Measurements from ENCODE around the gene LAMA5. TPM values are rescaled to one million over a fixed set of nuclear protein-coding genes. Genes with fewer than 3 reads are reported as not detected.

The LAMA5 gene
- polyA plus RNA-seq, 3 donors, result 0.05 TPM; not detected in 2

DNA sequence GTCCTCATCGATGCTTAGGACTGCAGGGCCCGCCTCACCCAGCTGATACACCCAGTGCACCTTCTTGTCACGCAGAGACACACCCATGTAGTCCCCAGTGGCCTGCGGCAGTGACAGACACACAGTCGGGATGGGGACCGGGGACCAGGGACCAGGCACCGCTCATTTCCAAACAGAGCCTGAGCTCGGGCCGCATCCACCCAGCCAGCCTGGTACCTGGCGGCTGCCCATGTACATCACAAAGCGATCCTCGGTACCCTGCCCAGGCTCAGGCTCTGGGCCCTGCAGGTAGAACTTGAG lies 52.8 kb downstream of the LAMA5 start:
- no peak overlapping the region for H3K27ac ChIP-seq (ENCODE audit: low read depth in 1 of 2, low read length in 2 of 2)
- Mint-ChIP-seq H3K27ac (no peak overlapping the region), H3K36me3 (peaks cover 0 to 4% of the 10 kb centered on the region in 2 donors), H3K4me3 (no peak overlapping the region), H3K27me3 (ENCODE audit: low read depth in 3 of 3) (peaks cover 0 to 2% (median 2%) of the 10 kb centered on the region in 3 donors), H3K4me1 (no peaks in the 10 kb centered on the region), H3K9me3 (peaks cover 0 to 5% (median 0%) of the 10 kb centered on the region in 7 donors)
- H3K79me2 ChIP-seq (ENCODE audit: insufficient read depth, low read length), result no peaks in the 10 kb centered on the region
- intact Hi-C loops (cut with micrococcal nuclease), result no loop called here
- no peak overlapping the region for H3K9ac ChIP-seq (ENCODE audit: insufficient read depth, low read length, poor library complexity, severe bottlenecking)
- H3K4me1 ChIP-seq (ENCODE audit: control insufficient read depth in 1 of 2, insufficient read depth in 2 of 2, low read length in 2 of 2), result no peaks in the 10 kb centered on the region
- no peak for DNase-seq
- no peaks in the 10 kb centered on the region for H4K20me1 ChIP-seq (ENCODE audit: insufficient read depth, low read length)
- TF ChIP-seq, protein P1, sequence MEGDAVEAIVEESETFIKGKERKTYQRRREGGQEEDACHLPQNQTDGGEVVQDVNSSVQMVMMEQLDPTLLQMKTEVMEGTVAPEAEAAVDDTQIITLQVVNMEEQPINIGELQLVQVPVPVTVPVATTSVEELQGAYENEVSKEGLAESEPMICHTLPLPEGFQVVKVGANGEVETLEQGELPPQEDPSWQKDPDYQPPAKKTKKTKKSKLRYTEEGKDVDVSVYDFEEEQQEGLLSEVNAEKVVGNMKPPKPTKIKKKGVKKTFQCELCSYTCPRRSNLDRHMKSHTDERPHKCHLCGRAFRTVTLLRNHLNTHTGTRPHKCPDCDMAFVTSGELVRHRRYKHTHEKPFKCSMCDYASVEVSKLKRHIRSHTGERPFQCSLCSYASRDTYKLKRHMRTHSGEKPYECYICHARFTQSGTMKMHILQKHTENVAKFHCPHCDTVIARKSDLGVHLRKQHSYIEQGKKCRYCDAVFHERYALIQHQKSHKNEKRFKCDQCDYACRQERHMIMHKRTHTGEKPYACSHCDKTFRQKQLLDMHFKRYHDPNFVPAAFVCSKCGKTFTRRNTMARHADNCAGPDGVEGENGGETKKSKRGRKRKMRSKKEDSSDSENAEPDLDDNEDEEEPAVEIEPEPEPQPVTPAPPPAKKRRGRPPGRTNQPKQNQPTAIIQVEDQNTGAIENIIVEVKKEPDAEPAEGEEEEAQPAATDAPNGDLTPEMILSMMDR (IDR thresholded peaks at IDR 0.05), result no peak
- H3K27me3 ChIP-seq (ENCODE audit: control insufficient read depth in 2 of 2, insufficient read depth in 2 of 2, low read length in 2 of 2), result no peaks in the 10 kb centered on the region
- H3K4me2 ChIP-seq (replicated peaks; ENCODE audit: extremely low read depth, low read length, poor library complexity, severe bottlenecking), result no peak overlapping the region
- WGBS (ENCODE audit: insufficient coverage), result 97% methylated on average over 12 of the region's 12 CpGs
- H3K4me3 ChIP-seq (replicated peaks in 1 of 3; ENCODE audit: low read depth in 2 of 3, low read length in 3 of 3), result no peak overlapping the region
- H2AFZ ChIP-seq (ENCODE audit: insufficient read depth, low read depth, low read length, poor library complexity, severe bottlenecking), result no peak overlapping the region
- peaks cover 0 to 5% of the 10 kb centered on the region in 2 donors for H3K9me3 ChIP-seq (replicated peaks in 1 of 2; ENCODE audit: control insufficient read depth in 1 of 2, insufficient read depth in 1 of 2, low read length in 2 of 2)
- no peaks in the 10 kb centered on the region for H3K36me3 ChIP-seq (replicated peaks in 1 of 2; ENCODE audit: control insufficient read depth in 1 of 2, insufficient read depth in 2 of 2, low read length in 2 of 2)

DNA sequence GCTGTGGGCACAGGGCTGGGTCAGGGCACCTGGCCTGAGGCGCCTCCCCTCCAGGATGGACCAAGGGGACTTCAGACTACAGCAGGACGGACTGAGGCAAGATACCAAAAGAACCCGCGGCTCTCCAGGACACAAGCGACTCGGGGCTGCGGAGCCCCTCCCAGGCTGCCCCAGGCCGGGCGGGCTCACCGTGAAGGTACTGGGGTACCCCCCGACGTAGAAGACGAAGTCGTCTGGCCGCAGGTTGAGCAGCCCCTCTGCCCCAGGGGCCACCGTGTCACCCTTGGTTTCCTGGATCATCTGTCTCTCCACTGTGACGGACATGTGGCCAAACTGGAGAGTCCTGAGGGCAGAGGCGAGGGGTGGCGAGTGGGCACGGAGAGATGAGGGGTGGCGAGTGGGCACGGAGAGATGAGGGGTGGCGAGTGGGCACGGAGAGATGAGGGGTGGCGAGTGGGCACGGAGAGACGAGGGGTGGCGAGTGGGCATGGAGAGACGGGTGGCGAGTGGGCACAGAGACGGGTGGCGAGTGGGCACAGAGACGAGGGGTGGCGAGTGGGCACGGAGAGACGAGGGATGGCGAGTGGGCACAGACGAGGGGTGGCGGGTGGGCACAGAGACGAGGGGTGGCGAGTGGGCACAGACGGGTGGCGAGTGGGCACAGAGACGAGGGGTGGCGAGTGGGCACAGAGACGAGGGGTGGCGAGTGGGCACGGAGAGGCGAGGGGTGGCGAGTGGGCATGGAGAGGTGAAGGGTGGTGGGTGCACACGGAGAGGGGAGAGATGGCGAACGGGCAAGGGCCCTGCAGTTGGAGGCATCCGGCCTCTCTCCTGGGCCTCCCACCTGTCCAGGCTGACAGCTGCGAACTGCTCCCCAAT lies 53.4 kb downstream of the LAMA5 start:
- Histone ChIP-seq H3K79me2 (ENCODE audit: insufficient read depth, low read length) (no peaks in the 10 kb centered on the region), H4K20me1 (ENCODE audit: insufficient read depth, low read length) (peaks cover 2% of the 10 kb centered on the region), H3K36me3 (replicated peaks in 1 of 2; ENCODE audit: control insufficient read depth in 1 of 2, insufficient read depth in 2 of 2, low read length in 2 of 2) (peaks cover 4 to 6% of the 10 kb centered on the region in 2 donors), H3K9me3 (replicated peaks in 1 of 2; ENCODE audit: control insufficient read depth in 1 of 2, insufficient read depth in 1 of 2, low read length in 2 of 2) (peaks cover 0 to 5% of the 10 kb centered on the region in 2 donors), H2AFZ (ENCODE audit: insufficient read depth, low read depth, low read length, poor library complexity, severe bottlenecking) (no peak overlapping the region), H3K4me3 (replicated peaks in 1 of 3; ENCODE audit: low read depth in 2 of 3, low read length in 3 of 3) (no peak overlapping the region), H3K27ac (ENCODE audit: low read depth in 1 of 2, low read length in 2 of 2) (no peak overlapping the region), H3K4me1 (ENCODE audit: control insufficient read depth in 1 of 2, insufficient read depth in 2 of 2, low read length in 2 of 2) (no peaks in the 10 kb centered on the region), H3K27me3 (ENCODE audit: control insufficient read depth in 2 of 2, insufficient read depth in 2 of 2, low read length in 2 of 2) (no peaks in the 10 kb centered on the region), H3K4me2 (replicated peaks; ENCODE audit: extremely low read depth, low read length, poor library complexity, severe bottlenecking) (no peak overlapping the region), H3K9ac (ENCODE audit: insufficient read depth, low read length, poor library complexity, severe bottlenecking) (no peak overlapping the region)
- no peak overlapping the region for H3K4me3 Mint-ChIP-seq
- H3K9me3 Mint-ChIP-seq, result peaks cover 0 to 3% (median 0%) of the 10 kb centered on the region in 7 donors
- H3K4me1 Mint-ChIP-seq, result no peaks in the 10 kb centered on the region
- H3K27ac Mint-ChIP-seq, result no peak overlapping the region
- TF ChIP-seq, protein P1 (IDR thresholded peaks at IDR 0.05), result no peak
- H3K27me3 Mint-ChIP-seq (ENCODE audit: low read depth in 3 of 3), result peaks cover 0 to 2% (median 1%) of the 10 kb centered on the region in 3 donors
- DNase-seq, result no peak
- intact Hi-C loops (cut with micrococcal nuclease), result no loop called here
- peaks cover 4 to 9% of the 10 kb centered on the region in 2 donors for H3K36me3 Mint-ChIP-seq
- 94% methylated on average over 51 of the region's 55 CpGs for WGBS (ENCODE audit: insufficient coverage)
